Type B pancreatic cell (in vitro differentiated cells): Measurements from ENCODE around the gene PLCB1. TPM values are rescaled to one million over a fixed set of nuclear protein-coding genes. Genes with fewer than 3 reads are reported as not detected.

Experiments used
- DNase-seq: peaks from one replicate; pipeline ENCODE4 v3.0.0; 2021; ENCODE audit warnings: mixed read lengths; ENCODE audit not compliant: unreplicated experiment; ENCODE audit errors: extremely low spot score
- H3K27ac Mint-ChIP-seq: 2 replicates; pipeline ENCODE4 v1.8.0; 2021; ENCODE audit warnings: mild to moderate bottlenecking, mixed read lengths
- H3K27me3 Mint-ChIP-seq: 2 replicates; pipeline ENCODE4 v1.8.0; 2021; ENCODE audit warnings: mixed read lengths
- H3K36me3 Mint-ChIP-seq: 2 replicates; pipeline ENCODE4 v1.8.0; 2021; ENCODE audit warnings: mixed read lengths
- H3K4me1 Mint-ChIP-seq: one replicate; pipeline ENCODE4 v1.8.0; 2021; ENCODE audit warnings: mixed read lengths; ENCODE audit not compliant: unreplicated experiment
- H3K4me3 Mint-ChIP-seq: 2 replicates; pipeline ENCODE4 v1.8.0; 2021; ENCODE audit warnings: mild to moderate bottlenecking, mixed read lengths
- H3K9me3 Mint-ChIP-seq: 2 replicates; pipeline ENCODE4 v1.8.0; 2021; ENCODE audit warnings: mixed read lengths
- CTCF ChIP-seq: fragments of 200-600 bp; sonication (generic); conservative IDR thresholded peaks from 2 replicates; pipeline ENCODE4 v1.5.0; 2021; ENCODE audit warnings: antibody characterized with exemption, mild to moderate bottlenecking
- total RNA-seq: library from RNA; stranded (reverse); gene quantifications from 2 replicates; pipeline ENCODE4 v1.2.1, GENCODE V29; 2021; ENCODE audit warnings: low replicate concordance

PLCB1 gene
- total RNA-seq, 1 donor from 2014 or later, result 17.9 TPM

GRCh38 chr20:8353512-8353911, 221.4 kb downstream of the PLCB1 start:
- Mint-ChIP-seq H3K27me3 (no peaks in the 10 kb centered on the region), H3K36me3 (no peaks in the 10 kb centered on the region), H3K4me3 (no peak overlapping the region), H3K4me1 (no peaks in the 10 kb centered on the region), H3K27ac (no peak overlapping the region), H3K9me3 (no peaks in the 10 kb centered on the region)
- TF ChIP-seq CTCF, result no peak
- DNase-seq, result no peak

GRCh38 chr20:8355453-8355852, 223.4 kb downstream of the PLCB1 start:
- H3K4me1 Mint-ChIP-seq, result peaks cover 7% of the 10 kb centered on the region
- no peaks in the 10 kb centered on the region for H3K9me3 Mint-ChIP-seq
- DNase-seq, result no peak
- no peak overlapping the region for H3K4me3 Mint-ChIP-seq
- no peak overlapping the region for H3K27ac Mint-ChIP-seq
- no peaks in the 10 kb centered on the region for H3K36me3 Mint-ChIP-seq
- no peaks in the 10 kb centered on the region for H3K27me3 Mint-ChIP-seq
- TF ChIP-seq CTCF, result no peak

GRCh38 chr20:8356806-8357205, 224.7 kb downstream of the PLCB1 start:
- no peak for DNase-seq
- Mint-ChIP-seq H3K4me1 (peaks cover 16% of the 10 kb centered on the region), H3K27ac (no peak overlapping the region), H3K36me3 (no peaks in the 10 kb centered on the region), H3K9me3 (no peaks in the 10 kb centered on the region), H3K4me3 (no peak overlapping the region), H3K27me3 (no peaks in the 10 kb centered on the region)
- no peak for TF ChIP-seq CTCF

GRCh38 chr20:8357703-8358102, 225.6 kb downstream of the PLCB1 start:
- no peak overlapping the region for H3K27ac Mint-ChIP-seq
- DNase-seq, result no peak
- H3K36me3 Mint-ChIP-seq, result no peaks in the 10 kb centered on the region
- peaks cover 16% of the 10 kb centered on the region for H3K4me1 Mint-ChIP-seq
- no peak for TF ChIP-seq CTCF
- no peaks in the 10 kb centered on the region for H3K9me3 Mint-ChIP-seq
- H3K4me3 Mint-ChIP-seq, result no peak overlapping the region
- H3K27me3 Mint-ChIP-seq, result no peaks in the 10 kb centered on the region

- no peaks in the 10 kb centered on the region for H3K9me3 Mint-ChIP-seq
- no peaks in the 10 kb centered on the region for H3K36me3 Mint-ChIP-seq
- H3K27me3 Mint-ChIP-seq, result no peaks in the 10 kb centered on the region
- DNase-seq, result no peak
- peaks cover 16% of the 10 kb centered on the region for H3K4me1 Mint-ChIP-seq
- H3K27ac Mint-ChIP-seq, result no peak overlapping the region
- no peak overlapping the region for H3K4me3 Mint-ChIP-seq
- no peak for TF ChIP-seq CTCF
These were observed 228.0 kb downstream of the PLCB1 start for GRCh38 chr20:8360035-8360434.
